C4-2B (cell line): Measurements from ENCODE around the gene CYP26B1.

Experiments
- H3K27ac ChIP-seq: fragments of 450-650 bp; 2 replicates; pipeline ENCODE4 v1.5.1; 2017
- ZFX ChIP-seq: fragments of 450-650 bp; IDR thresholded peaks from 2 replicates; pipeline ENCODE4 v1.6.1; 2017
- TF ChIP-seq, protein P1 (sequence below): fragments of 450-650 bp; conservative IDR thresholded peaks from 2 replicates; pipeline ENCODE4 v1.5.1; 2017; ENCODE audit warnings: mild to moderate bottlenecking

Gene CYP26B1

DNA sequence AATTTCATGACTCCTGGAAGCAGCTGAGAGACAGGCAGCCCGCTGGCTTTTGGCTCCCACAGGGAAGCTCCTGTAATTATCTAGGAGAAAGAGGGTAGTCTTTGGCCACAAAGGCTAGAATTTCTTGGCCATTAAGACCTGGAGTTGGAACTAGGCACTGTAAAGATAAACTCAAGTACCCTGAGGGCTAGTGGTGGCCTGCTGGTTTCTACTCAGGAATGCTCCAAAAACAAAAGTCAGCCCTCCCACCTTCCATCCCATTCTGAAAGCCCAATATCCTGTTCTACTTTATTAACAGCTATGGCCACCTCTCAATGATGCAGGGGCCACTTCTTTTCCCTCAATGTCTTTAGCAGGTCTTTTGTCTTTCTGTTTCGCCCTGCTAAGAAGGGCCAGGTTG, 34.0 kb upstream of the CYP26B1 start:
- no peak for TF ChIP-seq ZFX
- TF ChIP-seq, protein P1, sequence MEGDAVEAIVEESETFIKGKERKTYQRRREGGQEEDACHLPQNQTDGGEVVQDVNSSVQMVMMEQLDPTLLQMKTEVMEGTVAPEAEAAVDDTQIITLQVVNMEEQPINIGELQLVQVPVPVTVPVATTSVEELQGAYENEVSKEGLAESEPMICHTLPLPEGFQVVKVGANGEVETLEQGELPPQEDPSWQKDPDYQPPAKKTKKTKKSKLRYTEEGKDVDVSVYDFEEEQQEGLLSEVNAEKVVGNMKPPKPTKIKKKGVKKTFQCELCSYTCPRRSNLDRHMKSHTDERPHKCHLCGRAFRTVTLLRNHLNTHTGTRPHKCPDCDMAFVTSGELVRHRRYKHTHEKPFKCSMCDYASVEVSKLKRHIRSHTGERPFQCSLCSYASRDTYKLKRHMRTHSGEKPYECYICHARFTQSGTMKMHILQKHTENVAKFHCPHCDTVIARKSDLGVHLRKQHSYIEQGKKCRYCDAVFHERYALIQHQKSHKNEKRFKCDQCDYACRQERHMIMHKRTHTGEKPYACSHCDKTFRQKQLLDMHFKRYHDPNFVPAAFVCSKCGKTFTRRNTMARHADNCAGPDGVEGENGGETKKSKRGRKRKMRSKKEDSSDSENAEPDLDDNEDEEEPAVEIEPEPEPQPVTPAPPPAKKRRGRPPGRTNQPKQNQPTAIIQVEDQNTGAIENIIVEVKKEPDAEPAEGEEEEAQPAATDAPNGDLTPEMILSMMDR, result no peak
- no peak overlapping the region for H3K27ac ChIP-seq

DNA sequence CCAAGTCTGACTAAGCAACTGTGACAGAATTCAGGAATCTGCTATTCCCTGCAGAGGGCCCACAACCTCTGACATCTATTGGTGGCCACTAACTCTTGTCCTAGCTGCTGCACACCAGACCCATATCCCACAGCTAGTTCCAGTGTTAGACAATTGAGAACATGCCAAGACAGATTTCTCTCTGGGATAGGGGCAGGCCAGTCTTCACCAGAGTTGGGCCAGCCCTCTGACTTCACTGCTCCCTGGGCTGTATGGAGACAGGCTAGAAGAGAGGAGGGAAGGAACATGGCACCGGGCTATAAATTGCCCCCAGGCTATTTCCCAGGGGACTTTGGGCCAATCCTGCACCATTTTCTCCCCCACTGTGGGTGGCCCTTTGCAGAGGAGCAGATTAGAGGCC, 32.7 kb upstream of the CYP26B1 start:
- TF ChIP-seq, protein P1, result no peak
- no peak for TF ChIP-seq ZFX
- H3K27ac ChIP-seq, result no peak overlapping the region

DNA sequence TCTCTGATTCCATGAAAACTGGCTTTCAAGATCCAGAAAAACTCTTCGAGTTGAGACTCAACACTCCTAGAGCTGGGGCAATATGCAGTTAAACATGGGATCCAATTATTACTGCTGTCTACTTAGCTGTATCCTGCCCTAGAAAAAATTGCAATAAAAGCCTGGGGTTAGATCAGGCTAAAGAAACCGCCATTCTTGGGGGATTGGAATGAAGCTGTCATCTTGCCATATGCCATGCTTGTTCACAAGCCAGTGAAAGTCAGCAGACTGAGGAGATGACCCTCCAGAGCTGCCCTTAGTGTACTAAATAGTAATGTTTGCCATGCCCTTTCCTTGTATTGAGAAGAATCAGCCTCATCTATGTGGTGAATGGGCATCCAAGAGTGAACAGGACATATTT, 30.9 kb upstream of the CYP26B1 start:
- H3K27ac ChIP-seq, result no peak overlapping the region
- no peak for TF ChIP-seq ZFX
- TF ChIP-seq, protein P1, result no peak

DNA sequence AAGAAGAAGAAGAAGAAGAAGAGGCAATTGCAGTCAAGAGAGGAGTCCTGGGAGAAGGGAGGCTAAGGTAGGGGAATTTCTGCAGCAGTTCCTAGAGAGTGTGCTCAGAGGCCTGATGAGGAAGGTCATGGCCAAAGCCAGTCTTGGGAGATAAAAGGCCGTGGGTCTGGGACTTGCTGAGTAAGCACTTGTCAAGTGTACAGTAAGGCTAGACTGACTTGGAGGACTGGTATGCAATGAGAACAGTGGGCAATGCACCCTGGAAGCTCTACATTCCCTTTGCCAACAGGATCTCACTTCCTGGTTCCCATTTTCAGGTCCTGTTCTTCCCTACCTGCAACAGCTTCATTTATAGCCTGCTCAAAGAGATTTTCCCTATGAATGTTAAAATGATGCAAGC, 28.6 kb upstream of the CYP26B1 start:
- TF ChIP-seq ZFX, result no peak
- TF ChIP-seq, protein P1, result no peak
- H3K27ac ChIP-seq, result no peak overlapping the region

DNA sequence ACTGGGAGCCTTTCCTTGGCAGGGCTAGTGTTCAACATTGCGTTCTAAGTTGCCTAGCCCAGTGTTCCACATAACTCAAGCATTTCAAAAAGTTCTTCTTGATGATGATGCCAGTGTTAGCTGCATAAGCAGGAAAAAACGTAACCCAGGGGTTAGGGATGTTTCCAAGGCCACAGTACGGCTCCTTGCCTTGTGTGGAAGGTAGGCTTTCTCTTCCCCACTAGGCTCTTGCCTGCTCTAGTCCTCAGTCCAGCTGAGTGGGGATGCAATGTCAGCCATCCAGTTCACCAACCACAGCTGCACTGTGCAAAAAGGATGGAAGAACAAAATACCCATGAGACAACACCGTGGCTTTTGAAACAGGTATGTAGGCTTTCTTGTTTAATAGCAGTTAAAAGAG, 28.0 kb upstream of the CYP26B1 start:
- TF ChIP-seq, protein P1, result no peak
- no peak for TF ChIP-seq ZFX
- H3K27ac ChIP-seq, result no peak overlapping the region

DNA sequence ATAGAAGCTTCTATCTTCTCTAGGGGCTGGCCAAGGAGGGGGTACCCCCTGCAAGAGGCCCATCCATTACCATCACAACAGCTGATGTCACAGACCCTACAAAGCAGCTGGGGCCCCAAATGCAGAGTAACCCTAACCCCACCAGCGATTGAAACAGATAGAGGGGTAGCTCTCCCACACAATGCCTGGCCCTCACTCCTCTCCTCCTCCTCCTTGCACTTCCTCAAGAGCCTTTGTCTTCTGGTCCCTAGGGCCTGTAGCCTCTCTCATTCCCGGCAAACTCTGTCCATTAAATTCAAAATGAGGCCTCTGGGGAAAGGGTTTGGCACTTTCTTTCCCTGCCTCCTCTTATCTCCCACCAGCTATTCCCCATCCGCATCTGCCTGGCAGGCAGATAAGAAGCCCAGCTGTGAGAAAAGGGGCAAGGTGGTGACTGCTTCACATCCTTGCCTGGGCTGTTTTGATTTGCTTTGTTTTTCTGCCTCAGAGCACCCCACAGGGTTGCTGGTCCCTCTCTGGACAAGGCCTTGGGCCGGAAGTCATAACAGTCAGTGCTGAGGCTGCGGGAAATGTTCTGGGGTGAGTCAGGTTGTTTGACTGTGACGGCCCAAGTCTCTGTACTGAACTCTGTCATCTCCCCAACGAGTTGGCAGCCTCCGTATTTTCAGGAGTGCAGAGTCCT, 26.1 kb upstream of the CYP26B1 start:
- no peak overlapping the region for H3K27ac ChIP-seq
- TF ChIP-seq ZFX, result no peak
- TF ChIP-seq, protein P1, result no peak

DNA sequence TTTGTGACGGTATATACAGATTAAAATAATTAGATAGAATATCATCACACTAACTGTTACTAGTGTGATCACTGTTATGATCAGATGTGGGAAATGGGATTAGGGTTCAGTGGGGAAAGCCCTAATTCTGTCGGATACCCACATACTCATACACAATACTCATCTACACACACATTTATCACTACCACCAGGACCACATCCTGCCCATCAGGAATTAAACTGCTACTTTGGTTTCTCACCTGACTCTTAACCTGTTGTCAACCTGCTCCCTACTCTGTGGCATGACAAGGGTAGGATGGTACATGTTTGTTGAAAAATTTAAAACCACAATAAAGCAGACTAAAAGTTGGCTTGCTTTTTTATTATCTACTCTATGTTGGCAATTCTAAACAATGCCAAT, 24.8 kb upstream of the CYP26B1 start:
- TF ChIP-seq, protein P1, result no peak
- no peak for TF ChIP-seq ZFX
- no peak overlapping the region for H3K27ac ChIP-seq
